ENCODE results near the gene TMEM44.

TMEM44 gene

GRCh38 chr3:194633349-194634004 is at the start of gene TMEM44:
TSS of gene TMEM44 (minus strand) at chr3:194633419. CDS start at chr3:194633215, 204 bp downstream.
- peak; percentile 42 for DNase-seq

- peak; percentile 64 for DNase-seq
Measured at GRCh38 chr3:194682694-194683310, 49.6 kb upstream of the TMEM44 start.

GRCh38 chr3:194682189-194682693 is 49.0 kb upstream of the TMEM44 start:
- no peak for DNase-seq

- DNase-seq = no peak
Measured at GRCh38 chr3:194680888-194681615, 47.8 kb upstream of the TMEM44 start.

- DNase-seq = no peak
Measured at GRCh38 chr3:194676471-194676870, 43.3 kb upstream of the TMEM44 start.

GRCh38 chr3:194675680-194676079 is 42.5 kb upstream of the TMEM44 start:
- DNase-seq = no peak

GRCh38 chr3:194675081-194675640 is 41.9 kb upstream of the TMEM44 start:
- DNase-seq = no peak

GRCh38 chr3:194673761-194674160 is 40.5 kb upstream of the TMEM44 start:
- DNase-seq = no peak

GRCh38 chr3:194672876-194673275 is 39.7 kb upstream of the TMEM44 start:
- DNase-seq = no peak

- peak; percentile 96 for DNase-seq
Measured at GRCh38 chr3:194671900-194672808, 38.9 kb upstream of the TMEM44 start, which contains the start of gene LSG1. TSS of gene LSG1 (minus strand) at chr3:194672191. CDS start at chr3:194672162, 29 bp downstream.

- no peak for DNase-seq
Measured at GRCh38 chr3:194671511-194671899, 38.3 kb upstream of the TMEM44 start.

GRCh38 chr3:194667363-194667762 is 34.1 kb upstream of the TMEM44 start:
- DNase-seq = no peak

GRCh38 chr3:194664857-194665256 is 31.6 kb upstream of the TMEM44 start:
- DNase-seq = no peak

GRCh38 chr3:194661946-194662345 is 28.7 kb upstream of the TMEM44 start:
- DNase-seq = no peak

GRCh38 chr3:194661374-194661773 is 28.2 kb upstream of the TMEM44 start:
- DNase-seq = no peak

GRCh38 chr3:194659778-194660177 is 26.6 kb upstream of the TMEM44 start:
- DNase-seq = no peak

- DNase-seq = no peak
Measured at GRCh38 chr3:194658477-194659242, 25.4 kb upstream of the TMEM44 start.

GRCh38 chr3:194657439-194657838 is 24.2 kb upstream of the TMEM44 start:
- DNase-seq = no peak

- no peak for DNase-seq
Measured at GRCh38 chr3:194654443-194654842, 21.2 kb upstream of the TMEM44 start.

- DNase-seq = no peak
Measured at GRCh38 chr3:194647747-194648146, 14.5 kb upstream of the TMEM44 start.

- DNase-seq = no peak
Measured at GRCh38 chr3:194642769-194643168, 9.6 kb upstream of the TMEM44 start.

GRCh38 chr3:194640829-194641228 is 7.6 kb upstream of the TMEM44 start:
- no peak for DNase-seq

All from NCI-H1436 treated with DMSO at 0.1 percent for 48 hours (cell line).